WTC11 (cell line): Measurements from ENCODE around the gene CRKL.

Experiments
- CREB1 ChIP-seq: sonication (generic); formaldehyde crosslinking; IDR thresholded peaks from 2 replicates; pipeline ENCODE4 v1.8.0; 2023; ENCODE audit warnings: mild to moderate bottlenecking, missing genetic modification reagents
- ELF4 ChIP-seq: sonication (generic); formaldehyde crosslinking; IDR thresholded peaks from 2 replicates; pipeline ENCODE4 v1.8.1; 2022; ENCODE audit warnings: low read depth, mild to moderate bottlenecking, moderate library complexity, missing genetic modification reagents
- TF ChIP-seq, protein P1 (sequence below): fragments of 200-600 bp; IDR thresholded peaks from 2 replicates; pipeline ENCODE4 v1.8.0; 2022; ENCODE audit warnings: antibody characterized with exemption
- TF ChIP-seq, protein P2 (sequence below): fragments of 250-450 bp; sonication (Bioruptor Pico); IDR thresholded peaks from 2 replicates; pipeline ENCODE4 v1.9.0; 2021; ENCODE audit warnings: mild to moderate bottlenecking, borderline replicate concordance

DNA sequence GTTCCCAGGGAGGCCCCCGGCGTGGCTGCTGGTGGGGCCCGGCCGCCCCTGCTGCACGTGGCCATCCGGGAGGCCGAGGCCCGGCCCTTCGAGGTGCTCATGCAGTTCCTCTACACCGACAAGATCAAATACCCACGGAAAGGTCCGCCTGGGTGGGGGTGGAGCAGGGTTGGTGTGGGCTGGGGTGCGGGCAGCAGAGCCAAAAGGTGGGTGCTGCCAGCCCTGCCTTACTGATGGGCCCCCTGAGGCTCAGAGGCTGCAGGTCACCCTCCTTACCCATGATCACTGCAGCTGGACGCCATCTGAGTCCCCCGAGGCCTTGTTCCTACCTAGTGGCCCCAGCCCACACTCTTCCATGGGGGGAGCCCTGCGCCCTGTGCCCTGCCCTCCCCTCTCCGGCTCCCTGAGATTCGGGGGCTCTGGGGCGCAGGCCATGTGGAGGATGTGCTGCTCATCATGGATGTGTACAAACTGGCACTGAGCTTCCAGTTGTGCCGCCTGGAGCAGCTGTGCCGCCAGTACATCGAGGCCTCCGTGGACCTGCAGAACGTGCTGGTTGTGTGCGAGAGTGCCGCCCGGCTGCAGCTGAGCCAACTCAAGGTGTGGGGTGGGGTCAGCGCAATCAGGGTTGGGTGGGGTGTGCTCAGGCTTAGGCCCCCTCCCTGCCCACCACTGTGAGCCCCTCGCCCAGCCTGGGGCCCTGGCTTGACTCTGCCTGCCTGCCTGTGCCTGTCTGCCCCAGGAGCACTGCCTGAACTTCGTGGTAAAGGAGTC, 77.1 kb downstream of the CRKL start:
- no peak for TF ChIP-seq CREB1
- no peak for TF ChIP-seq ELF4 (CRISPR knock-in tag)
- TF ChIP-seq, protein P1, sequence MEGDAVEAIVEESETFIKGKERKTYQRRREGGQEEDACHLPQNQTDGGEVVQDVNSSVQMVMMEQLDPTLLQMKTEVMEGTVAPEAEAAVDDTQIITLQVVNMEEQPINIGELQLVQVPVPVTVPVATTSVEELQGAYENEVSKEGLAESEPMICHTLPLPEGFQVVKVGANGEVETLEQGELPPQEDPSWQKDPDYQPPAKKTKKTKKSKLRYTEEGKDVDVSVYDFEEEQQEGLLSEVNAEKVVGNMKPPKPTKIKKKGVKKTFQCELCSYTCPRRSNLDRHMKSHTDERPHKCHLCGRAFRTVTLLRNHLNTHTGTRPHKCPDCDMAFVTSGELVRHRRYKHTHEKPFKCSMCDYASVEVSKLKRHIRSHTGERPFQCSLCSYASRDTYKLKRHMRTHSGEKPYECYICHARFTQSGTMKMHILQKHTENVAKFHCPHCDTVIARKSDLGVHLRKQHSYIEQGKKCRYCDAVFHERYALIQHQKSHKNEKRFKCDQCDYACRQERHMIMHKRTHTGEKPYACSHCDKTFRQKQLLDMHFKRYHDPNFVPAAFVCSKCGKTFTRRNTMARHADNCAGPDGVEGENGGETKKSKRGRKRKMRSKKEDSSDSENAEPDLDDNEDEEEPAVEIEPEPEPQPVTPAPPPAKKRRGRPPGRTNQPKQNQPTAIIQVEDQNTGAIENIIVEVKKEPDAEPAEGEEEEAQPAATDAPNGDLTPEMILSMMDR: no peak
- TF ChIP-seq, protein P2, sequence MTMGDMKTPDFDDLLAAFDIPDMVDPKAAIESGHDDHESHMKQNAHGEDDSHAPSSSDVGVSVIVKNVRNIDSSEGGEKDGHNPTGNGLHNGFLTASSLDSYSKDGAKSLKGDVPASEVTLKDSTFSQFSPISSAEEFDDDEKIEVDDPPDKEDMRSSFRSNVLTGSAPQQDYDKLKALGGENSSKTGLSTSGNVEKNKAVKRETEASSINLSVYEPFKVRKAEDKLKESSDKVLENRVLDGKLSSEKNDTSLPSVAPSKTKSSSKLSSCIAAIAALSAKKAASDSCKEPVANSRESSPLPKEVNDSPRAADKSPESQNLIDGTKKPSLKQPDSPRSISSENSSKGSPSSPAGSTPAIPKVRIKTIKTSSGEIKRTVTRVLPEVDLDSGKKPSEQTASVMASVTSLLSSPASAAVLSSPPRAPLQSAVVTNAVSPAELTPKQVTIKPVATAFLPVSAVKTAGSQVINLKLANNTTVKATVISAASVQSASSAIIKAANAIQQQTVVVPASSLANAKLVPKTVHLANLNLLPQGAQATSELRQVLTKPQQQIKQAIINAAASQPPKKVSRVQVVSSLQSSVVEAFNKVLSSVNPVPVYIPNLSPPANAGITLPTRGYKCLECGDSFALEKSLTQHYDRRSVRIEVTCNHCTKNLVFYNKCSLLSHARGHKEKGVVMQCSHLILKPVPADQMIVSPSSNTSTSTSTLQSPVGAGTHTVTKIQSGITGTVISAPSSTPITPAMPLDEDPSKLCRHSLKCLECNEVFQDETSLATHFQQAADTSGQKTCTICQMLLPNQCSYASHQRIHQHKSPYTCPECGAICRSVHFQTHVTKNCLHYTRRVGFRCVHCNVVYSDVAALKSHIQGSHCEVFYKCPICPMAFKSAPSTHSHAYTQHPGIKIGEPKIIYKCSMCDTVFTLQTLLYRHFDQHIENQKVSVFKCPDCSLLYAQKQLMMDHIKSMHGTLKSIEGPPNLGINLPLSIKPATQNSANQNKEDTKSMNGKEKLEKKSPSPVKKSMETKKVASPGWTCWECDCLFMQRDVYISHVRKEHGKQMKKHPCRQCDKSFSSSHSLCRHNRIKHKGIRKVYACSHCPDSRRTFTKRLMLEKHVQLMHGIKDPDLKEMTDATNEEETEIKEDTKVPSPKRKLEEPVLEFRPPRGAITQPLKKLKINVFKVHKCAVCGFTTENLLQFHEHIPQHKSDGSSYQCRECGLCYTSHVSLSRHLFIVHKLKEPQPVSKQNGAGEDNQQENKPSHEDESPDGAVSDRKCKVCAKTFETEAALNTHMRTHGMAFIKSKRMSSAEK (CRISPR knock-in tag): no peak
